ENCODE data around the gene NUPR1. TPM values are rescaled to one million over a fixed set of nuclear protein-coding genes. Genes with fewer than 3 reads are reported as not detected.

The NUPR1 gene
- total and polyA plus RNA-seq, 2 of the 13 experiments (the other 11 are each of a cell fraction or from before 2014, with no cell fraction given), result 18.0 to 25.6 TPM

DNA sequence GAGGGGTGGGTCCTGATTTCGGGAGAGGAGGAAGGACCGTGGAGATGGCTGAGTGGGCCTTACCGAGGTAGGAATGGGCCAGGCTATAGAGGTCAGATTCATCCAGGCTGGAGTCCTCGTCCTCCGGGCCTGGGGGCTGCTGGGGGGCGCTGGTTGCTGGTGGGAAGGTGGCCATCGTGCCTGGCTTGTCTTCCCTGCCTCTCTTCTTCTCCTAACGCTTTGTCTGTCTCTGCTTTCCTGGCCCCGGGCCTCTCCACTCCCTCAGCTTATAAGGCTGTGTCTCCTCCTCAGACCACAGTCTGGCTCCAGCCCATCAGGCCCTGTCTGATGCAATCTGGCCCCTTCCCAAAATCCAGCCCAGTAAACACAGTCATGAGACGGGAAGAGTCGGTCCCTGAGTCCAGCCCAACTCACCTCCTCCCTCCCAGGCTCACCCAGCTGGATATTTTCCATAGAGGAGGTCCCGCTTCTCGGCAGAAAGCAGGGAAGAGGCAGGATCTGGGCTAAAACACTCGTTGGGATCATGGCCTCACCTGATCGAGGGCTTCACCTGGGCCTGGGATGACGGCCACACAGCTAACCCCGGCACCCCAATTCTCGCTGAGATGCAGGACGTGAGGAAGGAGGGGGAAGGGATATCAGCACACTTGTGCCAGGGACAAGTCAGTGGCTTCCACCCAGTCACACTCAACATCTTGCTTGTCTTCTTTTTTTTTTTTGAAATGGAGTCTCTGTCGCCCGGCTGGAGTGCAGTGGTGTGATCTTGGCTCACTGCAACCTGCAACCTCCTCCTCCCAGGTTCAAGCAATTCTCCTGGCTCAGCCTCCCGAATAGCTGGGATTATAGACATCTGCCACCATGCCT, at the start of gene NUPR1 (continued):
- no peak for TF ChIP-seq ZNF138 (CRISPR knock-in tag; IDR thresholded peaks at IDR 0.05; ENCODE audit: low read depth)
- TF ChIP-seq, protein P1, sequence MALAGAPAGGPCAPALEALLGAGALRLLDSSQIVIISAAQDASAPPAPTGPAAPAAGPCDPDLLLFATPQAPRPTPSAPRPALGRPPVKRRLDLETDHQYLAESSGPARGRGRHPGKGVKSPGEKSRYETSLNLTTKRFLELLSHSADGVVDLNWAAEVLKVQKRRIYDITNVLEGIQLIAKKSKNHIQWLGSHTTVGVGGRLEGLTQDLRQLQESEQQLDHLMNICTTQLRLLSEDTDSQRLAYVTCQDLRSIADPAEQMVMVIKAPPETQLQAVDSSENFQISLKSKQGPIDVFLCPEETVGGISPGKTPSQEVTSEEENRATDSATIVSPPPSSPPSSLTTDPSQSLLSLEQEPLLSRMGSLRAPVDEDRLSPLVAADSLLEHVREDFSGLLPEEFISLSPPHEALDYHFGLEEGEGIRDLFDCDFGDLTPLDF (CRISPR knock-in tag; IDR thresholded peaks at IDR 0.05), result 0 out of 2 replicates have a peak, but pooled peaks have one; percentile 38
- TF ChIP-seq HNF4G (IDR thresholded peaks at IDR 0.05; ENCODE audit: borderline replicate concordance, low read depth, low read length), result no peak
- TF ChIP-seq HNF4G (CRISPR knock-in tag; IDR thresholded peaks at IDR 0.05; ENCODE audit: borderline replicate concordance, low read depth), result no peak
- TF ChIP-seq, protein P2, sequence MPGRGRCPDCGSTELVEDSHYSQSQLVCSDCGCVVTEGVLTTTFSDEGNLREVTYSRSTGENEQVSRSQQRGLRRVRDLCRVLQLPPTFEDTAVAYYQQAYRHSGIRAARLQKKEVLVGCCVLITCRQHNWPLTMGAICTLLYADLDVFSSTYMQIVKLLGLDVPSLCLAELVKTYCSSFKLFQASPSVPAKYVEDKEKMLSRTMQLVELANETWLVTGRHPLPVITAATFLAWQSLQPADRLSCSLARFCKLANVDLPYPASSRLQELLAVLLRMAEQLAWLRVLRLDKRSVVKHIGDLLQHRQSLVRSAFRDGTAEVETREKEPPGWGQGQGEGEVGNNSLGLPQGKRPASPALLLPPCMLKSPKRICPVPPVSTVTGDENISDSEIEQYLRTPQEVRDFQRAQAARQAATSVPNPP (CRISPR knock-in tag; IDR thresholded peaks at IDR 0.05), result no peak
- no peak for TF ChIP-seq PTBP1 (IDR thresholded peaks at IDR 0.05; ENCODE audit: low read depth, low read length, poor library complexity, severe bottlenecking)
- 0 out of 2 replicates have a peak, but pooled peaks have one; percentile 23 for TF ChIP-seq SP140L (CRISPR knock-in tag; IDR thresholded peaks at IDR 0.05; ENCODE audit: borderline replicate concordance)
- TF ChIP-seq ZNF891 (CRISPR knock-in tag; IDR thresholded peaks at IDR 0.05), result 0 out of 2 replicates have a peak, but pooled peaks have one; percentile 64
- TF ChIP-seq, protein P3, sequence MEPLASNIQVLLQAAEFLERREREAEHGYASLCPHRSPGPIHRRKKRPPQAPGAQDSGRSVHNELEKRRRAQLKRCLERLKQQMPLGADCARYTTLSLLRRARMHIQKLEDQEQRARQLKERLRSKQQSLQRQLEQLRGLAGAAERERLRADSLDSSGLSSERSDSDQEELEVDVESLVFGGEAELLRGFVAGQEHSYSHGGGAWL (CRISPR knock-in tag; IDR thresholded peaks at IDR 0.05), result 0 out of 2 replicates have a peak, but pooled peaks have one; percentile 44
- no peak for TF ChIP-seq ZNF775 (CRISPR knock-in tag; IDR thresholded peaks at IDR 0.05; ENCODE audit: borderline replicate concordance)
- no peak for TF ChIP-seq ZNF562 (CRISPR knock-in tag; IDR thresholded peaks at IDR 0.05; ENCODE audit: borderline replicate concordance)
- 0 out of 2 replicates have a peak, but pooled peaks have one; percentile 9 for TF ChIP-seq SP4 (CRISPR knock-in tag; IDR thresholded peaks at IDR 0.05)
- no peak for TF ChIP-seq SP1 (IDR thresholded peaks at IDR 0.05)
- no peak for TF ChIP-seq SP1 (CRISPR knock-in tag; IDR thresholded peaks at IDR 0.05)
- TF ChIP-seq, protein P4, sequence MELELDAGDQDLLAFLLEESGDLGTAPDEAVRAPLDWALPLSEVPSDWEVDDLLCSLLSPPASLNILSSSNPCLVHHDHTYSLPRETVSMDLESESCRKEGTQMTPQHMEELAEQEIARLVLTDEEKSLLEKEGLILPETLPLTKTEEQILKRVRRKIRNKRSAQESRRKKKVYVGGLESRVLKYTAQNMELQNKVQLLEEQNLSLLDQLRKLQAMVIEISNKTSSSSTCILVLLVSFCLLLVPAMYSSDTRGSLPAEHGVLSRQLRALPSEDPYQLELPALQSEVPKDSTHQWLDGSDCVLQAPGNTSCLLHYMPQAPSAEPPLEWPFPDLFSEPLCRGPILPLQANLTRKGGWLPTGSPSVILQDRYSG (CRISPR knock-in tag; IDR thresholded peaks at IDR 0.05), result no peak
- TF ChIP-seq MAZ (IDR thresholded peaks at IDR 0.05; ENCODE audit: borderline replicate concordance, low read depth, low read length), result no peak
- TF ChIP-seq MAZ (CRISPR knock-in tag; IDR thresholded peaks at IDR 0.05; ENCODE audit: low read depth), result peak; percentile 47; the same call in 1 of the 2 replicates
- TF ChIP-seq FOXP1 (IDR thresholded peaks at IDR 0.05), result no peak
- TF ChIP-seq FOXP1 (CRISPR knock-in tag; IDR thresholded peaks at IDR 0.05), result peak; percentile 55
- TF ChIP-seq, protein P5, sequence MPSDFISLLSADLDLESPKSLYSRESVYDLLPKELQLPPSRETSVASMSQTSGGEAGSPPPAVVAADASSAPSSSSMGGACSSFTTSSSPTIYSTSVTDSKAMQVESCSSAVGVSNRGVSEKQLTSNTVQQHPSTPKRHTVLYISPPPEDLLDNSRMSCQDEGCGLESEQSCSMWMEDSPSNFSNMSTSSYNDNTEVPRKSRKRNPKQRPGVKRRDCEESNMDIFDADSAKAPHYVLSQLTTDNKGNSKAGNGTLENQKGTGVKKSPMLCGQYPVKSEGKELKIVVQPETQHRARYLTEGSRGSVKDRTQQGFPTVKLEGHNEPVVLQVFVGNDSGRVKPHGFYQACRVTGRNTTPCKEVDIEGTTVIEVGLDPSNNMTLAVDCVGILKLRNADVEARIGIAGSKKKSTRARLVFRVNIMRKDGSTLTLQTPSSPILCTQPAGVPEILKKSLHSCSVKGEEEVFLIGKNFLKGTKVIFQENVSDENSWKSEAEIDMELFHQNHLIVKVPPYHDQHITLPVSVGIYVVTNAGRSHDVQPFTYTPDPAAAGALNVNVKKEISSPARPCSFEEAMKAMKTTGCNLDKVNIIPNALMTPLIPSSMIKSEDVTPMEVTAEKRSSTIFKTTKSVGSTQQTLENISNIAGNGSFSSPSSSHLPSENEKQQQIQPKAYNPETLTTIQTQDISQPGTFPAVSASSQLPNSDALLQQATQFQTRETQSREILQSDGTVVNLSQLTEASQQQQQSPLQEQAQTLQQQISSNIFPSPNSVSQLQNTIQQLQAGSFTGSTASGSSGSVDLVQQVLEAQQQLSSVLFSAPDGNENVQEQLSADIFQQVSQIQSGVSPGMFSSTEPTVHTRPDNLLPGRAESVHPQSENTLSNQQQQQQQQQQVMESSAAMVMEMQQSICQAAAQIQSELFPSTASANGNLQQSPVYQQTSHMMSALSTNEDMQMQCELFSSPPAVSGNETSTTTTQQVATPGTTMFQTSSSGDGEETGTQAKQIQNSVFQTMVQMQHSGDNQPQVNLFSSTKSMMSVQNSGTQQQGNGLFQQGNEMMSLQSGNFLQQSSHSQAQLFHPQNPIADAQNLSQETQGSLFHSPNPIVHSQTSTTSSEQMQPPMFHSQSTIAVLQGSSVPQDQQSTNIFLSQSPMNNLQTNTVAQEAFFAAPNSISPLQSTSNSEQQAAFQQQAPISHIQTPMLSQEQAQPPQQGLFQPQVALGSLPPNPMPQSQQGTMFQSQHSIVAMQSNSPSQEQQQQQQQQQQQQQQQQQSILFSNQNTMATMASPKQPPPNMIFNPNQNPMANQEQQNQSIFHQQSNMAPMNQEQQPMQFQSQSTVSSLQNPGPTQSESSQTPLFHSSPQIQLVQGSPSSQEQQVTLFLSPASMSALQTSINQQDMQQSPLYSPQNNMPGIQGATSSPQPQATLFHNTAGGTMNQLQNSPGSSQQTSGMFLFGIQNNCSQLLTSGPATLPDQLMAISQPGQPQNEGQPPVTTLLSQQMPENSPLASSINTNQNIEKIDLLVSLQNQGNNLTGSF (CRISPR knock-in tag; IDR thresholded peaks at IDR 0.05), result no peak
- peak; percentile 43; the same call in 1 of the 2 replicates for TF ChIP-seq PITX1 (CRISPR knock-in tag; IDR thresholded peaks at IDR 0.05)
